A549 (cell line): Measurements from ENCODE around the gene LRIG1. TPM values are rescaled to one million over a fixed set of nuclear protein-coding genes. Genes with fewer than 3 reads are reported as not detected.

Experiments used
- ATAC-seq, 2 experiments: fragments of 200-7000 bp in 1 of 2; fragments of >200 bp in 1 of 2; cut with Nextera tagmentation in 1 of 2; cut with Tn5 transposase in 1 of 2; 3 replicates each; pipeline versions ENCODE4 v1.8.0 to v1.9.1; 2018 to 2020; ENCODE audit warnings: mild to moderate bottlenecking in 1 of 2, moderate library complexity in 1 of 2
- CTCF ChIA-PET: fragments of 300-600 bp; sonication (Branson Sonifier 250); formaldehyde crosslinking; extraction: SDS; loops from one replicate; lab custom pipeline; 2021; ENCODE audit warnings: antibody characterized with exemption, inconsistent platforms; lab: Yijun Ruan, JAX
- POLR2A ChIA-PET: fragments of 350-600 bp; formaldehyde crosslinking; extraction: SDS; loops from one replicate; lab custom pipeline; 2021; ENCODE audit warnings: antibody characterized with exemption, inconsistent platforms; lab: Yijun Ruan, JAX
- DNase-seq, 2 experiments: peaks; one replicate each; pipeline versions ENCODE4 v3.0.0 to v3.0.0-alpha.2; 2011 to 2016; ENCODE audit warnings: low read depth in 1 of 2, low spot score in 1 of 2
- FAIRE-seq: peaks from 2 replicates; lab custom pipeline; 2011; peaks lifted over from hg19 to GRCh38; lab: Jason Lieb, UNC
- H3K27ac ChIP-seq, 2 experiments: fragments of >200 bp; sonication (Bioruptor Twin); formaldehyde crosslinking; 3 replicates each; pipeline ENCODE4 v1.5.1; 2016 to 2017
- H3K4me1 ChIP-seq: fragments of >200 bp; sonication (Bioruptor Twin); formaldehyde crosslinking; 3 replicates; pipeline ENCODE4 v1.6.1; 2016
- H3K4me2 ChIP-seq: fragments of >200 bp; sonication (Bioruptor Twin); formaldehyde crosslinking; 3 replicates; pipeline ENCODE4 v1.6.1; 2016
- H3K4me3 ChIP-seq: fragments of >200 bp; sonication (Bioruptor Twin); formaldehyde crosslinking; 3 replicates; pipeline ENCODE4 v1.5.1; 2016
- H3K9me3 ChIP-seq: fragments of >200 bp; sonication (Bioruptor Twin); formaldehyde crosslinking; 3 replicates; pipeline ENCODE4 v1.6.1; 2016
- BCL3 ChIP-seq: fragments of >200 bp; sonication (Bioruptor Twin); formaldehyde crosslinking; IDR thresholded peaks from 3 replicates; pipeline ENCODE4 v1.6.1; 2016
- CBX2 ChIP-seq: fragments of 200-600 bp; sonication (generic); IDR thresholded peaks from 2 replicates; pipeline ENCODE4 v1.6.1; 2016; ENCODE audit warnings: low read depth, mild to moderate bottlenecking, borderline replicate concordance
- CBX8 ChIP-seq: fragments of 200-600 bp; sonication (generic); IDR thresholded peaks from 2 replicates; pipeline ENCODE4 v1.6.1; 2016
- CEBPB ChIP-seq, 2 experiments: fragments of >200 bp in 1 of 2; sonication (Bioruptor Twin) in 1 of 2; formaldehyde crosslinking in 1 of 2; IDR thresholded peaks; 2 replicates each; pipeline ENCODE4 v1.6.1; 2012 to 2016
- CTCF ChIP-seq: fragments of >200 bp; sonication (Bioruptor Twin); formaldehyde crosslinking; IDR thresholded peaks from 3 replicates; pipeline ENCODE4 v1.5.1; 2016
- E2F6 ChIP-seq: IDR thresholded peaks from 2 replicates; pipeline ENCODE4 v1.6.1; 2012; ENCODE audit warnings: low read depth, borderline replicate concordance
- ELK1 ChIP-seq: fragments of 150-350 bp; IDR thresholded peaks from 2 replicates; pipeline ENCODE4 v1.6.1; 2014; ENCODE audit warnings: low read depth, mild to moderate bottlenecking, low read length
- EP300 ChIP-seq, 2 experiments: fragments of >200 bp; sonication (Bioruptor Twin); formaldehyde crosslinking; IDR thresholded peaks; 2 replicates in 1 of 2; 3 replicates in 1 of 2; pipeline ENCODE4 v1.6.1; 2016 to 2017
- ESRRA ChIP-seq: fragments of 150-350 bp; IDR thresholded peaks from 2 replicates; pipeline ENCODE4 v1.6.1; 2014; ENCODE audit warnings: mild to moderate bottlenecking, low read length, borderline replicate concordance
- FOSL2 ChIP-seq, 2 experiments: fragments of 450-650 bp in 1 of 2; fragments of >200 bp in 1 of 2; sonication (Bioruptor Twin) in 1 of 2; formaldehyde crosslinking; IDR thresholded peaks; 2 replicates each; pipeline versions ENCODE4 v1.5.0 to v1.6.1; 2016 to 2020; ENCODE audit warnings: mild to moderate bottlenecking in 1 of 2, moderate library complexity in 1 of 2
- HES2 ChIP-seq: fragments of >200 bp; sonication (Bioruptor Twin); formaldehyde crosslinking; IDR thresholded peaks from 2 replicates; pipeline ENCODE4 v1.6.1; 2016
- HEYL ChIP-seq: fragments of 250-450 bp; sonication (Bioruptor Pico); IDR thresholded peaks from 2 replicates; pipeline ENCODE4 v1.8.0; 2021; ENCODE audit warnings: mild to moderate bottlenecking, moderate library complexity
- JUN ChIP-seq, 2 experiments: fragments of >200 bp; sonication (Bioruptor Twin); formaldehyde crosslinking; IDR thresholded peaks; 2 replicates in 1 of 2; 3 replicates in 1 of 2; pipeline ENCODE4 v1.6.1; 2016 to 2017
- MAX ChIP-seq: IDR thresholded peaks from 2 replicates; pipeline ENCODE4 v1.6.1; 2012
- RAD21 ChIP-seq, 2 experiments: fragments of >200 bp in 1 of 2; sonication (Bioruptor Twin) in 1 of 2; formaldehyde crosslinking in 1 of 2; IDR thresholded peaks in 1 of 2; conservative IDR thresholded peaks in 1 of 2; 2 replicates in 1 of 2; 3 replicates in 1 of 2; pipeline ENCODE4 v1.6.1; 2012 to 2018; ENCODE audit warnings: inconsistent platforms in 1 of 2
- RARB ChIP-seq: fragments of 250-450 bp; sonication (Bioruptor Pico); IDR thresholded peaks from 2 replicates; pipeline ENCODE4 v1.8.0; 2021; ENCODE audit warnings: mild to moderate bottlenecking, moderate library complexity
- RFX5 ChIP-seq: fragments of 450-650 bp; IDR thresholded peaks from 2 replicates; pipeline ENCODE4 v1.7.1; 2014; ENCODE audit warnings: antibody characterized with exemption, mild to moderate bottlenecking, moderate library complexity
- RNF2 ChIP-seq: fragments of 200-600 bp; sonication (generic); IDR thresholded peaks from 2 replicates; pipeline ENCODE4 v1.6.1; 2016; ENCODE audit warnings: low read depth, mild to moderate bottlenecking, antibody characterized with exemption, moderate library complexity, borderline replicate concordance
- SREBF2 ChIP-seq: fragments of 450-650 bp; IDR thresholded peaks from 2 replicates; pipeline ENCODE4 v1.6.1; 2014; ENCODE audit warnings: mild to moderate bottlenecking, moderate library complexity
- TP53 ChIP-seq: fragments of 250-450 bp; sonication (Bioruptor Pico); IDR thresholded peaks from 2 replicates; pipeline ENCODE4 v1.5.0; 2021; ENCODE audit warnings: mild to moderate bottlenecking, moderate library complexity
- ZC3H11A ChIP-seq: fragments of 450-650 bp; IDR thresholded peaks from 2 replicates; pipeline ENCODE4 v1.6.1; 2014; ENCODE audit warnings: antibody characterized with exemption, mild to moderate bottlenecking
- ZFP36 ChIP-seq: fragments of 450-650 bp; IDR thresholded peaks from 2 replicates; pipeline ENCODE4 v1.6.1; 2014; ENCODE audit warnings: borderline replicate concordance; ENCODE audit not compliant: partially characterized antibody
- ZNF302 ChIP-seq: fragments of 250-450 bp; sonication (Bioruptor Pico); IDR thresholded peaks from 2 replicates; pipeline ENCODE4 v1.9.0; 2021; ENCODE audit warnings: inconsistent platforms, mild to moderate bottlenecking, moderate library complexity
- WGBS: methylation state at CpG from one replicate; pipeline ENCODE4 v1.1.6; 2017; ENCODE audit errors: missing lambda C conversion rate; 5-methylcytosine and 5-hydroxymethylcytosine counted together
- polyA plus RNA-seq, 4 experiments: library from polyadenylated mRNA; depleted of rRNA in 3 of 4; stranded (reverse); fragments of >200 nt; fragmentation: RNase III in 1 of 4; extraction: RNeasy Plus Mini Kit Qiagen cat#74134 plus additional on column Dnase treatment in 1 of 4; gene quantifications; 2 replicates in 3 of 4; 3 replicates in 1 of 4; pipeline ENCODE4 v1.2.3, GENCODE V29; 2011 to 2017

LRIG1 gene
- polyA plus RNA-seq, 2 of the 4 experiments (the other 2 are of a cell fraction): 1.8 to 6.2 TPM

GRCh38 chr3:66499881-66500575 is 794 bp downstream of the LRIG1 start:
- POLR2A ChIA-PET: no interaction called here

GRCh38 chr3:66498687-66499621 is 1.9 kb downstream of the LRIG1 start:
- H3K27ac ChIP-seq: no peak overlapping the region
- H3K4me3 ChIP-seq: no peak overlapping the region; the same call in 2 of the 3 replicates
- peak overlapping the region; percentile 80 for H3K4me2 ChIP-seq
- POLR2A ChIA-PET: no interaction called here
- H3K4me1 ChIP-seq: peaks cover 12% of the 10 kb centered on the region; the same call in 1 of the 3 replicates
- WGBS: 86% methylated on average over 12 of the region's 14 CpGs
- FAIRE-seq: no peak
- H3K9me3 ChIP-seq: no peaks in the 10 kb centered on the region
- no peak for ATAC-seq
- DNase-seq: no peak
- CTCF ChIA-PET: interaction anchor here (1.3 kb wide), 1 partner anchor 91 kb away, joined by 4 read pairs; no protein-coding TSS in a partner anchor
- TF ChIP-seq SREBF2 (no peak), ELK1 (no peak), RAD21 (conservative IDR thresholded peaks at IDR 0.05 in 1 of 2, IDR thresholded peaks at IDR 0.05 in 1 of 2) (no peak), ESRRA (no peak), CTCF (no peak), RNF2 (no peak), CBX2 (no peak), FOSL2 (IDR thresholded peaks at IDR 0.05) (no peak), FOSL2 (CRISPR knock-in tag; IDR thresholded peaks at IDR 0.05) (no peak), JUN (IDR thresholded peaks at IDR 0.05) (no peak), CEBPB (IDR thresholded peaks at IDR 0.05) (no peak), RARB (CRISPR knock-in tag) (no peak), ZC3H11A (no peak), ZFP36 (no peak), CBX8 (no peak), RFX5 (no peak), MAX (no peak)

More at GRCh38 chr3:66499881-66500575, 794 bp downstream of the LRIG1 start:
- CTCF ChIA-PET: interaction anchor here (1.3 kb wide), 1 partner anchor 92 kb away, joined by 4 read pairs; no protein-coding TSS in a partner anchor
- no peak for TF ChIP-seq MAX
- no peak for TF ChIP-seq EP300 (IDR thresholded peaks at IDR 0.05)
- no peak for TF ChIP-seq E2F6
- no peak for TF ChIP-seq HEYL (CRISPR knock-in tag)
- TF ChIP-seq ZNF302: no peak
- TF ChIP-seq SREBF2: no peak
- TF ChIP-seq ZC3H11A: no peak
- TF ChIP-seq HES2: no peak
- TF ChIP-seq CBX8: no peak
- no peak for TF ChIP-seq JUN (IDR thresholded peaks at IDR 0.05)
- TF ChIP-seq BCL3: no peak
- TF ChIP-seq RAD21 (conservative IDR thresholded peaks at IDR 0.05 in 1 of 2, IDR thresholded peaks at IDR 0.05 in 1 of 2): no peak
- TF ChIP-seq TP53 (CRISPR knock-in tag): no peak
- no peak for TF ChIP-seq RNF2
- TF ChIP-seq, all 56 proteins: peak for 0
- DNase-seq (peak in 1 of 2 experiments; percentile 20), ATAC-seq (peak; percentile 18 to 37; a peak in 5 of 6 replicates), FAIRE-seq (no peak)
- Histone ChIP-seq H3K9me3 (no peaks in the 10 kb centered on the region), H3K4me1 (peaks cover 22% of the 10 kb centered on the region), H3K4me2 (peak overlapping the region; percentile 80), H3K4me3 (peak overlapping the region; percentile 96), H3K27ac (peak overlapping the region; percentile 78 to 90)
- WGBS: 56% methylated on average over 17 of the region's 80 CpGs
